H9 (cell line): ENCODE results near the gene SMCHD1. TPM values are rescaled to one million over a fixed set of nuclear protein-coding genes. Genes with fewer than 3 reads are reported as not detected.

Experiments
- DNase-seq: peaks from one replicate; pipeline ENCODE4 v3.0.0-alpha.2; 2017
- H2AFZ ChIP-seq: one replicate; pipeline ENCODE4 v1.6.1; 2013; ENCODE audit warnings: mild to moderate bottlenecking, low read length, control low read depth, moderate library complexity
- H2AK5ac ChIP-seq: 2 replicates; pipeline ENCODE4 v1.6.1; 2013; ENCODE audit warnings: low read length, control low read depth, mixed read lengths; ENCODE audit not compliant: insufficient read length
- H2BK120ac ChIP-seq: one replicate; pipeline ENCODE4 v1.6.1; 2013; ENCODE audit warnings: low read depth, mild to moderate bottlenecking, low read length, control low read depth, inconsistent platforms; ENCODE audit not compliant: poor library complexity, severe bottlenecking
- H2BK12ac ChIP-seq: 2 replicates; pipeline ENCODE4 v1.6.1; 2013; ENCODE audit warnings: low read length, control low read depth, mixed read lengths, low read depth; ENCODE audit not compliant: insufficient read length
- H2BK15ac ChIP-seq: 2 replicates; pipeline ENCODE4 v1.6.1; 2013; ENCODE audit warnings: low read depth, low read length, control low read depth
- H2BK20ac ChIP-seq: one replicate; pipeline ENCODE4 v1.6.1; 2013; ENCODE audit warnings: low read depth, mild to moderate bottlenecking, low read length, control low read depth, inconsistent platforms; ENCODE audit not compliant: poor library complexity, severe bottlenecking
- H2BK5ac ChIP-seq: 2 replicates; pipeline ENCODE4 v1.6.1; 2013; ENCODE audit warnings: low read length, control low read depth, mixed read lengths; ENCODE audit not compliant: insufficient read length
- H3K14ac ChIP-seq: 2 replicates; pipeline ENCODE4 v1.6.1; 2013; ENCODE audit warnings: low read length, control low read depth; ENCODE audit not compliant: insufficient read depth
- H3K18ac ChIP-seq: 2 replicates; pipeline ENCODE4 v1.6.1; 2013; ENCODE audit warnings: low read depth, mild to moderate bottlenecking, mixed read lengths, low read length, control low read depth; ENCODE audit not compliant: insufficient read length
- H3K23ac ChIP-seq: 2 replicates; pipeline ENCODE4 v1.6.1; 2013; ENCODE audit warnings: low read length, control low read depth, mixed read lengths, low read depth; ENCODE audit not compliant: insufficient read length
- H3K23me2 ChIP-seq: 2 replicates; pipeline ENCODE4 v1.6.1; 2013; ENCODE audit warnings: low read depth, mild to moderate bottlenecking, mixed read lengths, low read length, control low read depth; ENCODE audit not compliant: insufficient read length, poor library complexity, severe bottlenecking
- H3K27ac ChIP-seq: 2 replicates; pipeline ENCODE4 v1.5.1; 2013; ENCODE audit warnings: low read length, control low read depth, mixed read lengths, low read depth; ENCODE audit not compliant: insufficient read length
- H3K27me3 ChIP-seq: 2 replicates; pipeline ENCODE4 v1.6.1; 2013; ENCODE audit warnings: low read length, control low read depth, inconsistent platforms; ENCODE audit not compliant: insufficient read depth
- H3K4ac ChIP-seq: 2 replicates; pipeline ENCODE4 v1.6.1; 2013; ENCODE audit warnings: low read depth, mild to moderate bottlenecking, control low read depth, inconsistent platforms, low read length, moderate library complexity
- H3K4me1 ChIP-seq: 2 replicates; pipeline ENCODE4 v1.6.1; 2013; ENCODE audit warnings: low read length, control low read depth, inconsistent platforms; ENCODE audit not compliant: insufficient read depth
- H3K4me2 ChIP-seq: 2 replicates; pipeline ENCODE4 v1.6.1; 2013; ENCODE audit warnings: low read length, control low read depth, mixed read lengths; ENCODE audit not compliant: insufficient read length, insufficient read depth
- H3K56ac ChIP-seq: 2 replicates; pipeline ENCODE4 v1.6.1; 2013; ENCODE audit warnings: low read depth, mild to moderate bottlenecking, mixed read lengths, low read length, control low read depth; ENCODE audit not compliant: insufficient read length
- H3K79me1 ChIP-seq: 2 replicates; pipeline ENCODE4 v1.6.1; 2013; ENCODE audit warnings: low read depth, mild to moderate bottlenecking, moderate library complexity, low read length, control low read depth, inconsistent platforms; ENCODE audit not compliant: insufficient read depth, poor library complexity, severe bottlenecking
- H3K79me2 ChIP-seq: 2 replicates; pipeline ENCODE4 v1.6.1; 2013; ENCODE audit warnings: low read length, control low read depth, inconsistent platforms; ENCODE audit not compliant: insufficient read depth
- H3K9ac ChIP-seq: 2 replicates; pipeline ENCODE4 v1.6.1; 2013; ENCODE audit warnings: low read length, control low read depth, mixed read lengths; ENCODE audit not compliant: insufficient read length; ENCODE audit errors: extremely low read depth
- H3K9me3 ChIP-seq: one replicate; pipeline ENCODE4 v1.6.1; 2013; ENCODE audit warnings: low read depth, low read length, inconsistent platforms; ENCODE audit not compliant: control insufficient read depth
- H3T11ph ChIP-seq: one replicate; pipeline ENCODE4 v1.6.1; 2013; ENCODE audit warnings: mild to moderate bottlenecking, low read length, control low read depth, inconsistent platforms
- H4K20me1 ChIP-seq: one replicate; pipeline ENCODE4 v1.6.1; 2013; ENCODE audit not compliant: control insufficient read depth, insufficient read length, insufficient read depth
- H4K5ac ChIP-seq: 2 replicates; pipeline ENCODE4 v1.6.1; 2013; ENCODE audit warnings: low read depth, mild to moderate bottlenecking, mixed read lengths, low read length, control low read depth; ENCODE audit not compliant: insufficient read length
- H4K8ac ChIP-seq: replicated peaks from 2 replicates; pipeline ENCODE4 v1.6.1; 2013; ENCODE audit warnings: low read length, control low read depth, mixed read lengths, low read depth; ENCODE audit not compliant: insufficient read length
- H4K91ac ChIP-seq: 2 replicates; pipeline ENCODE4 v1.6.1; 2013; ENCODE audit warnings: low read depth, mild to moderate bottlenecking, moderate library complexity, mixed read lengths, low read length, control low read depth; ENCODE audit not compliant: insufficient read length
- H3K27ac Mint-ChIP-seq, 3 experiments: 2 replicates in 2 of 3; 3 replicates in 1 of 3; pipeline ENCODE4 v1.8.0; 2020 to 2021; ENCODE audit warnings: mixed read lengths in 3 of 3, mild to moderate bottlenecking in 1 of 3, moderate library complexity in 1 of 3
- H3K27me3 Mint-ChIP-seq: 2 replicates; pipeline ENCODE4 v1.8.0; 2021; ENCODE audit warnings: low read depth, mild to moderate bottlenecking, moderate library complexity, mixed read lengths
- H3K36me3 Mint-ChIP-seq, 3 experiments: 2 replicates in 2 of 3; 3 replicates in 1 of 3; pipeline ENCODE4 v1.8.0; 2020 to 2021; ENCODE audit warnings: low read depth in 3 of 3, mixed read lengths in 3 of 3; ENCODE audit not compliant: insufficient read depth in 1 of 3
- H3K4me1 Mint-ChIP-seq, 2 experiments: 2 replicates each; pipeline ENCODE4 v1.8.0; 2020; ENCODE audit warnings: mixed read lengths in 2 of 2
- H3K4me3 Mint-ChIP-seq, 2 experiments: 2 replicates in 1 of 2; 3 replicates in 1 of 2; pipeline ENCODE4 v1.8.0; 2020 to 2021; ENCODE audit warnings: mild to moderate bottlenecking in 2 of 2, mixed read lengths in 2 of 2, moderate library complexity in 1 of 2
- H3K9me3 Mint-ChIP-seq, 2 experiments: 2 replicates in 1 of 2; 3 replicates in 1 of 2; pipeline ENCODE4 v1.8.0; 2020; ENCODE audit warnings: mild to moderate bottlenecking in 2 of 2, mixed read lengths in 2 of 2, moderate library complexity in 1 of 2
- WGBS: extraction: QIAGEN DNeasy Blood & Tissue Kit; methylation state at CpG from one replicate; pipeline ENCODE4 v1.1.7; 2013; ENCODE audit warnings: missing lambda C conversion rate, low lambda C conversion rate, mixed read lengths; ENCODE audit not compliant: insufficient read length; ENCODE audit errors: extremely low coverage; 5-methylcytosine and 5-hydroxymethylcytosine counted together
- total RNA-seq: library from RNA; stranded (reverse); gene quantifications from 2 replicates; pipeline ENCODE4 v1.2.1, GENCODE V29; 2021
- TF ChIP-seq, protein P1 (sequence below): fragments of 200-600 bp; sonication (generic); conservative IDR thresholded peaks from 3 replicates; pipeline ENCODE4 v1.8.0; 2021; ENCODE audit warnings: antibody characterized with exemption, mild to moderate bottlenecking

Gene SMCHD1
- total RNA-seq, 1 experiment from 2014 or later, result 53.5 TPM

DNA sequence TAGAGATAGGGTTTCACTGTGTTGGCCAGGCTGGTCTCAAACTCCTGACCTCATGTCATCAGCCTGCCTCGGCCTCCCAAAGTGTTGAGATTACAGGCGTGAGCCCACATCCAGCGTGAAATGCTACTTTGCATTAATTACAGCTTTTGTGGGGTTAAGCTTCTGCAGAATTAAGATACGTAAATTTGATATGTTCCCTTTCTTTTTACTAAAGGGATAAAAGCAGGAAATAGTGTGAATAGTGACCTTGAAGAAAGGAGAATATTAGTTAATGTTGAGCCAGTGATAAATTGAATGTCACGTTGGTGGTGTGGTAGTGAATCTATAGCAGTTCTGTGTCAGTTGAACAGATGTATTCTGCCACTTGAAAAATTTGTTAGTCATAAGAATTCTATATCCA lies 16.9 kb downstream of the SMCHD1 start:
- TF ChIP-seq, protein P1, sequence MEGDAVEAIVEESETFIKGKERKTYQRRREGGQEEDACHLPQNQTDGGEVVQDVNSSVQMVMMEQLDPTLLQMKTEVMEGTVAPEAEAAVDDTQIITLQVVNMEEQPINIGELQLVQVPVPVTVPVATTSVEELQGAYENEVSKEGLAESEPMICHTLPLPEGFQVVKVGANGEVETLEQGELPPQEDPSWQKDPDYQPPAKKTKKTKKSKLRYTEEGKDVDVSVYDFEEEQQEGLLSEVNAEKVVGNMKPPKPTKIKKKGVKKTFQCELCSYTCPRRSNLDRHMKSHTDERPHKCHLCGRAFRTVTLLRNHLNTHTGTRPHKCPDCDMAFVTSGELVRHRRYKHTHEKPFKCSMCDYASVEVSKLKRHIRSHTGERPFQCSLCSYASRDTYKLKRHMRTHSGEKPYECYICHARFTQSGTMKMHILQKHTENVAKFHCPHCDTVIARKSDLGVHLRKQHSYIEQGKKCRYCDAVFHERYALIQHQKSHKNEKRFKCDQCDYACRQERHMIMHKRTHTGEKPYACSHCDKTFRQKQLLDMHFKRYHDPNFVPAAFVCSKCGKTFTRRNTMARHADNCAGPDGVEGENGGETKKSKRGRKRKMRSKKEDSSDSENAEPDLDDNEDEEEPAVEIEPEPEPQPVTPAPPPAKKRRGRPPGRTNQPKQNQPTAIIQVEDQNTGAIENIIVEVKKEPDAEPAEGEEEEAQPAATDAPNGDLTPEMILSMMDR, result no peak
- H3K9ac ChIP-seq, result no peak overlapping the region
- no peak overlapping the region for H3K27ac Mint-ChIP-seq
- no peak overlapping the region for H3K14ac ChIP-seq
- H3K4me3 Mint-ChIP-seq, result no peak overlapping the region
- no peak overlapping the region for H3K27ac ChIP-seq
- no peak for DNase-seq
- no peaks in the 10 kb centered on the region for H3K4me1 ChIP-seq
- no peak overlapping the region for H2BK5ac ChIP-seq
- no CpG with 5 or more reads among the region's 5 CpGs for WGBS
- H4K91ac ChIP-seq, result no peak overlapping the region
- no peaks in the 10 kb centered on the region for H3K9me3 ChIP-seq
- H2BK120ac ChIP-seq, result no peak overlapping the region
- H2BK12ac ChIP-seq, result no peak overlapping the region
- no peak overlapping the region for H3K4me2 ChIP-seq
- no peaks in the 10 kb centered on the region for H3K79me1 ChIP-seq
- no peaks in the 10 kb centered on the region for H3K23me2 ChIP-seq
- no peak overlapping the region for H2BK15ac ChIP-seq
- H4K20me1 ChIP-seq, result no peaks in the 10 kb centered on the region
- peaks cover 34 to 79% (median 75%) of the 10 kb centered on the region in 3 experiments for H3K36me3 Mint-ChIP-seq
- H4K8ac ChIP-seq, result no peak overlapping the region
- H3K27me3 Mint-ChIP-seq, result no peaks in the 10 kb centered on the region
- H2AFZ ChIP-seq, result no peak overlapping the region
- no peak overlapping the region for H3K56ac ChIP-seq
- H3T11ph ChIP-seq, result no peak overlapping the region
- H4K5ac ChIP-seq, result no peak overlapping the region
- no peaks in the 10 kb centered on the region for H3K79me2 ChIP-seq
- H2BK20ac ChIP-seq, result no peak overlapping the region
- H3K27me3 ChIP-seq, result no peaks in the 10 kb centered on the region
- H3K4ac ChIP-seq, result no peak overlapping the region
- H3K9me3 Mint-ChIP-seq, result no peaks in the 10 kb centered on the region
- no peak overlapping the region for H3K23ac ChIP-seq
- no peak overlapping the region for H3K18ac ChIP-seq
- H2AK5ac ChIP-seq, result no peak overlapping the region
- H3K4me1 Mint-ChIP-seq, result no peaks in the 10 kb centered on the region
